K562 (cell line): ENCODE data around the gene TARS3. TPM values are rescaled to one million over a fixed set of nuclear protein-coding genes. Genes with fewer than 3 reads are reported as not detected.

Experiments used
- BRCA1 ChIP-seq, 2 experiments: fragments of 450-650 bp in 1 of 2; sonication (generic) in 1 of 2; formaldehyde crosslinking in 1 of 2; IDR thresholded peaks; 2 replicates each; pipeline versions ENCODE4 v1.5.0 to v1.6.1; 2017 to 2020; ENCODE audit warnings: mild to moderate bottlenecking in 1 of 2, missing genetic modification reagents in 1 of 2
- CUX1 ChIP-seq: fragments of 200-800 bp; sonication (Bioruptor generic); IDR thresholded peaks from 2 replicates; pipeline ENCODE4 v1.6.1; 2016; ENCODE audit warnings: missing genetic modification characterization, missing compliant biosample characterization
- FOXM1 ChIP-seq, 2 experiments: fragments of 450-650 bp in 1 of 2; sonication (generic) in 1 of 2; formaldehyde crosslinking in 1 of 2; IDR thresholded peaks; 2 replicates each; pipeline versions ENCODE4 v1.6.1 to v1.9.0; 2017 to 2022; ENCODE audit warnings: low read depth in 2 of 2, mild to moderate bottlenecking in 2 of 2, missing genetic modification reagents in 1 of 2, moderate library complexity in 1 of 2
- NCOA2 ChIP-seq, 2 experiments: fragments of 450-650 bp; IDR thresholded peaks; 2 replicates each; pipeline ENCODE4 v1.6.1; 2018; ENCODE audit warnings: mild to moderate bottlenecking in 2 of 2, moderate library complexity in 1 of 2; ENCODE audit not compliant: partially characterized antibody in 2 of 2
- NFATC3 ChIP-seq: fragments of 450-650 bp; IDR thresholded peaks from 2 replicates; pipeline ENCODE4 v1.6.1; 2017; ENCODE audit warnings: mild to moderate bottlenecking
- TRIM24 ChIP-seq, 2 experiments: fragments of 450-650 bp; IDR thresholded peaks; 2 replicates each; pipeline ENCODE4 v1.6.1; 2016
- ZNF57 ChIP-seq: fragments of 450-650 bp; formaldehyde crosslinking; IDR thresholded peaks from 2 replicates; pipeline ENCODE4 v1.4.0; 2020; ENCODE audit warnings: mild to moderate bottlenecking, moderate library complexity
- polyA plus RNA-seq, 8 experiments: library from polyadenylated mRNA; depleted of rRNA in 4 of 8; stranded (reverse) in 5 of 8; unstranded in 3 of 8; fragments of >200 nt; fragmentation: Nextera tagmentation in 2 of 8; fragmentation: Illumina TruSeq in 1 of 8; extraction: Ambion mirVana in 2 of 8; extraction: Trizol in 1 of 8; gene quantifications; 2 replicates each; pipeline versions ENCODE4 v1.2.1 to v1.2.3, GENCODE V29; 2011 to 2014; ENCODE audit warnings: inconsistent platforms in 1 of 8, missing spikeins in 1 of 8
- total RNA-seq, 7 experiments: library from RNA; depleted of rRNA in 6 of 7; stranded (reverse); fragments of >200 nt in 6 of 7; fragmentation: Illumina TruSeq in 2 of 7; extraction: Trizol in 2 of 7; gene quantifications; 2 replicates each; pipeline versions ENCODE4 v1.2.1 to v1.2.3, GENCODE V29; 2011 to 2021; ENCODE audit warnings: low replicate concordance in 1 of 7

Gene TARS3
- total and polyA plus RNA-seq, 9 of the 15 experiments (the other 6 are each of a cell fraction or from before 2014, with no cell fraction given) = 2.1 to 14.7 (median 9.8) TPM

- TF ChIP-seq CUX1 (CRISPR knock-in tag) (no peak), BRCA1 (IDR thresholded peaks at IDR 0.05) (no peak), BRCA1 (CRISPR knock-in tag; IDR thresholded peaks at IDR 0.05) (no peak), NFATC3 (no peak), TRIM24 (IDR thresholded peaks at IDR 0.05) (no peak), FOXM1 (IDR thresholded peaks at IDR 0.05; ENCODE audit: low read depth) (peak; percentile 31; the same call in 1 of the 2 replicates), FOXM1 (CRISPR knock-in tag; IDR thresholded peaks at IDR 0.05; ENCODE audit: low read depth) (no peak), ZNF57 (no peak), NCOA2 (IDR thresholded peaks at IDR 0.05; ENCODE audit: partially characterized antibody in 2 of 2) (no peak)
- TF ChIP-seq, all 486 proteins: peak for 7
These were observed 87.2 kb downstream of the TARS3 start (continued) for GRCh38 chr15:101637038-101637437.
